GM06990 (cell line): ENCODE results near the gene THSD1.

Experiments
- DNase-seq: peaks from one replicate; pipeline ENCODE4 v3.0.0-alpha.2; 2011; ENCODE audit not compliant: insufficient read length; ENCODE audit errors: extremely low read depth
- H3K27me3 ChIP-seq: replicated peaks from 2 replicates; pipeline ENCODE4 v1.6.0; 2011; ENCODE audit warnings: low read length; ENCODE audit not compliant: control insufficient read depth, insufficient read depth
- H3K36me3 ChIP-seq: 2 replicates; pipeline ENCODE4 v1.5.1; 2011; ENCODE audit warnings: low read length; ENCODE audit not compliant: control insufficient read depth, insufficient read depth
- H3K4me3 ChIP-seq: replicated peaks from 2 replicates; pipeline ENCODE4 v1.5.1; 2011; ENCODE audit warnings: low read depth, mild to moderate bottlenecking, control low read depth, low read length
- CTCF ChIP-seq: IDR thresholded peaks from 2 replicates; pipeline ENCODE4 v1.5.1; 2011; ENCODE audit warnings: low read length, control low read depth, mild to moderate bottlenecking, inconsistent platforms; ENCODE audit not compliant: insufficient read depth, poor library complexity, severe bottlenecking

The THSD1 gene

GRCh38 chr13:52405767-52406494 lies at the start of gene THSD1:
Gene THSD1, minus strand, starts transcription at chr13:52406172. Its CDS starts 3,572 bp downstream, at chr13:52402600.
- no peak for TF ChIP-seq CTCF
- H3K36me3 ChIP-seq = no peaks in the 10 kb centered on the region; the same call in 1 of the 2 replicates
- no peaks in the 10 kb centered on the region; the same call in 1 of the 2 replicates for H3K27me3 ChIP-seq
- peak within 1 kb of the TSS; percentile 56 for H3K4me3 ChIP-seq
- peak; percentile 20 for DNase-seq

- H3K27me3 ChIP-seq = no peaks in the 10 kb centered on the region
- peak; percentile 82 for DNase-seq
- peaks cover 2% of the 10 kb centered on the region for H3K36me3 ChIP-seq
- no peak for TF ChIP-seq CTCF
- H3K4me3 ChIP-seq = peak overlapping the region; percentile 96
Observed at GRCh38 chr13:52455677-52456041, 49.7 kb upstream of the THSD1 start.

- peak; percentile 95 for DNase-seq
- TF ChIP-seq CTCF = no peak
- peak within 1 kb of the TSS; percentile 96 for H3K4me3 ChIP-seq
- peaks cover 2% of the 10 kb centered on the region for H3K36me3 ChIP-seq
- H3K27me3 ChIP-seq = no peaks in the 10 kb centered on the region
Observed at GRCh38 chr13:52454820-52455676, 49.1 kb upstream of the THSD1 start, which contains the start of gene CKAP2. Gene CKAP2, plus strand, starts transcription at chr13:52455478. Its CDS starts 79 bp downstream, at chr13:52455557.

- DNase-seq = peak; percentile 72
- no peaks in the 10 kb centered on the region; the same call in none of the 2 replicates for H3K36me3 ChIP-seq
- no peak for TF ChIP-seq CTCF
Observed at GRCh38 chr13:52454459-52454819, 48.5 kb upstream of the THSD1 start.

GRCh38 chr13:52452470-52452869 lies 46.5 kb upstream of the THSD1 start:
- Histone ChIP-seq H3K27me3 (no peaks in the 10 kb centered on the region), H3K36me3 (no peaks in the 10 kb centered on the region; the same call in 1 of the 2 replicates), H3K4me3 (no peak overlapping the region)
- TF ChIP-seq CTCF = no peak
- no peak for DNase-seq

More at GRCh38 chr13:52454459-52454819, 48.5 kb upstream of the THSD1 start:
- H3K4me3 ChIP-seq = peak overlapping the region; percentile 96
- H3K27me3 ChIP-seq = no peaks in the 10 kb centered on the region
